ENCODE results near the gene TNFRSF17.

Gene TNFRSF17

DNA sequence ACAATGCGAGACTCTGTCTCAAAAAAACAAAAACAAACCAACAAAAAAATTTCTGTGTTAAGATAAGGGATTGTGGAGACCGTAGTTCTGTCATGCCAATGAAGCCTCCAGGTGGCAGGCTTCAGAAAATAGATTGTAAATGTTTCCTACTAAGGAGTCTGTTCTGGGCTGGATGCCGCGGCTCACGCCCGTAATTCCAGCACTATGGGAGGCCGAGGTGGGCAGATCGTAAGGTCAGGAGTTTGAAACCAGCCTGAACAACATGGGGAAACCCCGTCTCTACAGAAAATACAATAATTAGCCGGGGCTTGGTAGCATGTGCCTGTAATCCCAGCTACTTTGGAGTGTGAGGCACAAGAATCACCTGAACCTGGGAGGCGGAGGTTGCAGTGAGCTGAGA, 7.1 kb downstream of the TNFRSF17 start:
- DNase-seq: peak; percentile 3

DNA sequence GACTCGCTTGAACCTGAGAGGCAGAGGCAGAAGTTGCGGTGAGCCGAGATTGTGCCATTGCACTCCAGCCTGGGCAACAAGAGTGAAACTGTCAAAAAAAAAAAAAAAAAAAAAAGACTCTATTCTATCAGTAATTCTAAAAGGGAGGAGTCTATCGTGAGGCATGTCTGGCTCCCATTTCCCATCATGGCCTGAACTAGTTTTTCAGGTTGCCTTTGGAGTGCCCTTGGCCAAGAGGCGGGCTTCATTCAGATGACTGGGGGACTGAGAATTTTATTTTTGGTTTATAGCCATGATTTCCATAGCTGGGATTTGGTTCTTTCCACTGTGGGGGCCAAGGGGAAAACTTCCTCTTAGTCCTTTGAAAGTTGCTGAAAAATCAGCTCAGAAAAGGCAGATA, 8.1 kb downstream of the TNFRSF17 start:
- no peak for DNase-seq

DNA sequence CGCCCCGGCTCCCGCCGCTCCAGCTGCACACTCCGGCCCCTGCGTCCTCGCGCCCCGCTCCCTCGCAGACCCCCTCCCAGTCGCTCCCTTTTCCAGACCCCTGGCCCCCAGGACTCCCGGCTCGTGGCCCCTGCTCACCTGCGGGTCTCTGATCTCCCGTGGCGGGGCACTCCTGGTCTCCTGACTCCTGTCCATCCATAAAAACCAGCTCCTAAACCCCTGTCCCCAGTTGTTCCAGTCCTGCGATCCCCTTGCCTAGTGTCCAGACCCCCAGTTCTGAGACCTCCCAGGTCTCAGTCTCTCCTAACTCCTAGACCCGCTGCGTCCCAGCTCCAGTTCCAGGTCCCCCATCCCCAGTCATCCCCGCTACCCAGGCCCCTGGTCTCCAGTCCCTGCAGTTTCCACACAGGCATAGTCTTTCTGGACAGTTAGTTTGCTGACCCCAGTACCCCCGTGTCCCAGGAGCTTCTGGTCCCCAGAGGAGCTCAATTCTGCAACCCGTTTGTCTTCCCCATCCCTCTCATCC, 11.9 kb downstream of the TNFRSF17 start:
- no peak for DNase-seq

DNA sequence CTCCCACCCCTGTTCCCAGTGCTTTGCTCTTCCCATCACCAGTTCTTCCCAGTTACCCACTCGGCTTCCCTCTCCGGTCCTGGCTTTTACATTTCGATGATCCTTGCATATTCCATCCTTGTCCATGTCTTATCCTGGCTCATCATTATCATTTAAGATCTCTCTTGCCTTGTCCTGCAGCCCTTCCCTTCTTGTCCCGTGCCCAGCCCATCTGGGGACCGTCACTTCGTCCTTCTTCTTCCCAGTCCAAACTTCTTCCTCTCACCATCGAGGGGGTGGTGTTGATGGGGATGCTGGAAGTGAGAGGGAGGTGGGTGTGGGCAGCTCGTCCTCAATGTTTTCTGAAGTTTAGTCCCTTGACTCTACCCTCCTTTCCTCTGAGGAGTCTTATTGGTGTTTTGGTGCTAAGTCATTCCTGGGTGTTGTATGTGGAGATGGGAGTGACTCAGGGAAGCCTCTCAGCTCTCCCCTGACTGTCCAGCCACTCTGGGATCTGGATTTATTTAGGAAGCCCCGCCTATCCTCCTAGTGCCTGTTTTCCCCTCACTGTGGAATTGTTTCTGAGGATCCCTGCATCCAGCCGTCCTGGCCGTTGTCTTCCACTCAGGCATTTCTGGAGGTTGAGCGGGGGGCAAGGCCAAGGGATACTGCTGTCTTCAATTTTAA, 12.5 kb downstream of the TNFRSF17 start:
- peak; percentile 57 for DNase-seq

DNA sequence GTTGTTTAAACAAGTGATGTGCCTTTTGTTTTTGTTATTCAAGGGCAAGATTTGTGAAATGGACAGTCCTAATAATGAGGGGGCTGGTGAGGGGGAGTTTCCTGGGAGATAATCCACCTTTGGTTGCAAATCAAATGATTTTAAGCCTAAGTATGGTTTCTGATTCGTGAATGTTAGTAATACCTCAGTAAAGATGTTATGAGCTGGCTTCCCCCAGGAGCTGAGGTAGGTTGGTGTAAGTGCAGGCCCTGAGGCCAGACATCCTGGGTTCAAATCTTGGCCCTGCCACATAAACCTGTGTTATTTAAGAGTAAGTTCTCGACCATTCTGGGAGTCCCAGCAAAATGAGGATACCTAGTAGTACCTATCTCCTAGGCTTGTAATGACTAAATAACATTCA, 13.1 kb downstream of the TNFRSF17 start:
- no peak for DNase-seq

DNA sequence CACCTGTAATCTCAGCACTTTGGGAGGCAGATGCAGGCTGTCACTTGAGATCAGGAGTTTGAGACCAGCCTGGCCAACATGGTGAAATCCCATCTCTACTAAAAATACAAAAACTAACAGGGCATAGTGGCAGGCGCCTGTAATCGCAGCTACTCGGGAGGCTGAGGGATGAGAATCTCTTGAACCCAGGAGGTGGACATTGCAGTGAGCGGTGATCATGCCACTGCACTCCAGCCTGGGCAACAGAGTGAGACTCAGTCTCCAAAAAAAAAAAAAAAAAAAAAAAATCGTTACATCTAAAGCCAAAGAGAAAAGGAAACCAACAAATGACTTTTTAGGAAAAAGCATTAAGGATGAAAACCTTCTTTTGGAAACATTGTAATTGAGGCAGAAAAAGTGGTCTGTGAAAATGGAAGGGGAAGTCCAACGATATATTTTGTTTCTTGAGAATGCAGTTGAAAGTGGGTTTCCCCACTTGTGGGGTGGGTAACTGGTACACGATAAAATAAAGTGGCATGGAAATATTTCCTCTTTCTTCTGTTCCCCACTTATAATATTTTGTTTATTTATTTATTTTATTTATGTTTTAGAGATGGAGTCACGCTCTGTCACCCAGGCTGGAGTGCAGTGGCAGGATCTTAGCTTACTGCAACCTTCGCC, 14.1 kb downstream of the TNFRSF17 start:
- DNase-seq: no peak

DNA sequence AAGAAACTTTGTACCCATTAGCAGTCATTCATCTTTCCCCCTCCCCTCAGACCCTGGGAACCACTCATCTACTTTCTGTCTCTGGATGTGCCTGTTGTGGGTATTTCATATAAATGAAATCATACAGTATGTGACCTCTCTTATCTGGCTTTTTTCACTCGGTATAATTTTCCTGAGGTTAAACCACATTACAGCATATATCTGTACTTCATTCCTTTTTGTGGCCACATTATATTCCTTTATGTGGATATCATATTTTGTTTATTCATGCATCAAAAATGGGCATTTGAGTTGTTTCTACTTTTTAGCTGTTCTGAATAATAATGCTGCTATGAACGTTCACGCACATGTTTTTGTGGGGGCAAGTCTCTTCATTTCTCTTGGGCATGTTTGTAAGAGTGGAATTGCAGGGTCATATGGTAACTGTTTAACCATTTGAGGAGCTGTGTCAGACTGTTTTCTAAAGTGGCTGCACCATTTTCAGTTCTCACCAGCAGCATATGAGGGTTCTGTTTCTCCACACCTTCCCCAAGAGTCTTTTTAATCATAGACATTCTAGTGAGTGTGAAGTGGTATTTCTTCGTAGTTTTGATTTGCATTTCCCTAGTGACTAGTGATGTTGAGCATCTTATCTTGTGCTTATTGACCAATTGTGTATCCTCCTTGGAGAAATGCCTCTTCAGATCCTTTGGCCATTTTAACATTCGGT, 15.3 kb downstream of the TNFRSF17 start:
- no peak for DNase-seq

DNA sequence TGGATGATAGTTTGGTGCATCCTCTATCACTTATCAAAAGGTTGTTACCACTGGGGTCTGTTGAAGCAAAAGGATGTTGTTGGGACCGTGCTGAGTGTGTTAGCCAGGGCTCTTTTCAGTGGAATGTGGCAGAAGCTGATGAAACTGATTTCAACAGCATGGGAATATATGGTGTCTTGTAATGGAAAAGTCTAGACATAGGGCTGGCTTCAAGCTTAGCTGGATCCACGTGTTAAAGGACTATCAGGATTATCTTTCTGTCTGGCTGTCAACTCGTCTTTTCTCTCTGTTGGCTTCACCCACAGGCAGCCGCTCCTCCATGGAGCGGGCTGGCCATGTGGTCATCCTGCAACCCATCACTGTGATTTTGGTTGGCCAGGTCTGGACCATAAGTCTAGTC, 20.2 kb downstream of the TNFRSF17 start:
- no peak for DNase-seq

DNA sequence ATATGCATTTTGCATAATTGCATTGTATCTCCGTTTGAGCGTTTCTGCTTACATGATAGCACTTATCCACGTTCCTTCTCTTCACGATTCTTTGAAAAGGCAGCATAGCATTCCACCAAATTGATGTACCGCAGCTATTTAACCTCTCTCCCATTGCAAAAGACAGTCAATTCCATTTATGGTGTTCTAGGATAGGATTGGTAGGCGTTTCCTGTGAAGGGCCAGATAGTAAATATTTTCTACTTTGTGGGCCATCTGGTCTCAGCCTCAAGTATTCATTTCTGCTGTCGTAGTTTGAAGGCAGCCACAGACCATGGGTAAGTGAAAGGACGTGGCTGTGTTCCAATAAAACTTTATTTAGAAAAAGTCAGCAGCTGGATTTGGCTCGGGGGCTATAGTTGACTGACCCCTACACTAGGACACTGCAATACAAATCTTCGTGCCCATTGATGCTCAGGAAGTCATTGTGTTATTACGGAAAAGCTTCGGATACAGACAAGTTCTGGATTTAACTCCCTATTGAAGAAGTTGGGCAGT, 21.6 kb downstream of the TNFRSF17 start:
- DNase-seq: no peak

DNA sequence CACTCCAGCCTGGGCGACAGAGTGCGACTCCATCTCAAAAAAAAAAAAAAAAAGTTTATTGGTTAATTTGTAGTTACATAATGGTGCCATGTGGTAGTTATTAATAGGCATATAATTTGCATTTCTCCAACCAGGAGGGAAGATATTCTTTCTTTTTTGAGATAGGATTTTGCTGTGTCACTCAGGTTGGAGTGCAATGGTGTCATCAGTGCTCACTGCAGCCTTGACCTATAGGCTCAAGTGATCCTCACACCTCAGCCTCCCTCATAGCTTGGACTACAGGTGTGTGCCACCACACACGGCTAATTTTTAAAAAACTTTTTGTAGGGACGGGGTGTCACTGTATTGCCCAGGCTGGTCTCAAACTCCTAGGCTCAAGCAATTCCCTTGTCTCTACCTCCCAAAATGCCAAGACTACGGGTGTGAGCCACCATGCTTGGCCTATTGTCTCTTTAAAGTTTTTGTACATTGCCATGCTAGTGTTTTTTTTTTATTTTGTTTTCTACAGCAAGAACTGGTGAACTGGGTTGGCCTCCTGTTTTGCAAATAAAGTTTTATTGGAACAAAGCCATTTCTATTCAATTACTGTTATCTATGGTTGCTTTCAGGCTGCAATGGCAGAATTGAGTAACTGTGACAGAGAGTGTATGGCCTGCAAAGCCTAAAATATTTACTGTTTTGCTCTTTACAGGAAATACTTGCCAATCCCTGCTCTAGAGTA, 23.4 kb downstream of the TNFRSF17 start:
- no peak for DNase-seq

DNA sequence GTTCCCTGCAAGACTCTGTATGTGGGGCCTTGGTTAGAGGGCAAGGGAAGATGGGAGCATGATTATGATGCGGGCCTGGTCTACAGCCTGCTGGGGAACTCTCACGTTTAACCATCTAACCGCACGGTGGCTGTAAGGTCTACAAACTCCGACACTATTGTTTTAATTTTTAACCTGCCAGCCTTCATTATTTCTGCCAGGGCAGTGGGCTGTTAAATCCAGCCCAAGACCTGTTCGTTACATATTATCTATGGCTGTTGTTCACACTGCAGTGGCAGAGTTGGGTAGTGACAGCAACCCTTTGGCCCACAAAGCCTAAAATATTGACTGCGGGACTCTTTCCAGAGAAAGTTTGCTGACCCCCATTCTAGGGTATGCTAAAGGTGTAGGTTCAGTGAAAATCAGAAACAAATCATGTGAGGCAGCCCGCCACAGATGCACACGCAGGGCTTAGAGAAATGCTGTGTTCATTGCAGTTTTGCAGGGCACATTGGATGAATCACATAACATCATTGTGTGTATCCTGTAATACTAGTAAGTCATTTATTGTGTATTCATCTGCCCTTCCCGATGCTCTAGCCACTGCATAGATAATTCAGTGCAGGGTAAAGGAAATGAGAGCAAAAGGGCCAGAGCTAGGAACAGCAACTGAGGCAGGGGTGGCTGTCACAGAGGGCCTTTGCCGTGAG, 25.8 kb downstream of the TNFRSF17 start:
- no peak for DNase-seq

DNA sequence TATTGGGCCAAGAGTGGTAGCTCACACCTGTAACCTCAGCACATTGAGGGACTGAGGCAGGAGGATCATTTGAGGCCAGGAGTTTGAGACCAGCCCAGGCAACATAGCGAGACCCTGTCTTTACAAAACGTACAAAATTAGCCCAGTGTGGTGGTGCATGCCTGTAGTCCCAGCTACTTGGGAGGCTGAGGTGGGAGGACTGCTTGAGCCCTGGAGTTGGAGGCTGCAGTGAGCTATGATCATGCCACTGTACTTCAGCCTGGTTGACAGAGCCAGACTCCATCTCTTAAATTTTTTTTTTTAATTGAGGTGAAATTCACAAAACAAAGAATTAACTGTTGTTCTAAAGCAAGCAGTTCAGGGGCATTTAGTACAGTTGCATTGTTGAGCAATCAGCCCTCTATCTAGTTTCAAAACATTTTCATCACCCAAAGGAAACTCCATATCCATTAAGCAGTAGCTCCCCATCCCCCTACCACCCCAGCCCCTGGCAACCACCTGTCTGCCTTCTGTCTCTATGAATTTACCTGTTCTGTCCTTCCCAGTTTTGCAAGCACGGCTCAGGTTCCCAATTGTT, 27.1 kb downstream of the TNFRSF17 start:
- DNase-seq: no peak

DNA sequence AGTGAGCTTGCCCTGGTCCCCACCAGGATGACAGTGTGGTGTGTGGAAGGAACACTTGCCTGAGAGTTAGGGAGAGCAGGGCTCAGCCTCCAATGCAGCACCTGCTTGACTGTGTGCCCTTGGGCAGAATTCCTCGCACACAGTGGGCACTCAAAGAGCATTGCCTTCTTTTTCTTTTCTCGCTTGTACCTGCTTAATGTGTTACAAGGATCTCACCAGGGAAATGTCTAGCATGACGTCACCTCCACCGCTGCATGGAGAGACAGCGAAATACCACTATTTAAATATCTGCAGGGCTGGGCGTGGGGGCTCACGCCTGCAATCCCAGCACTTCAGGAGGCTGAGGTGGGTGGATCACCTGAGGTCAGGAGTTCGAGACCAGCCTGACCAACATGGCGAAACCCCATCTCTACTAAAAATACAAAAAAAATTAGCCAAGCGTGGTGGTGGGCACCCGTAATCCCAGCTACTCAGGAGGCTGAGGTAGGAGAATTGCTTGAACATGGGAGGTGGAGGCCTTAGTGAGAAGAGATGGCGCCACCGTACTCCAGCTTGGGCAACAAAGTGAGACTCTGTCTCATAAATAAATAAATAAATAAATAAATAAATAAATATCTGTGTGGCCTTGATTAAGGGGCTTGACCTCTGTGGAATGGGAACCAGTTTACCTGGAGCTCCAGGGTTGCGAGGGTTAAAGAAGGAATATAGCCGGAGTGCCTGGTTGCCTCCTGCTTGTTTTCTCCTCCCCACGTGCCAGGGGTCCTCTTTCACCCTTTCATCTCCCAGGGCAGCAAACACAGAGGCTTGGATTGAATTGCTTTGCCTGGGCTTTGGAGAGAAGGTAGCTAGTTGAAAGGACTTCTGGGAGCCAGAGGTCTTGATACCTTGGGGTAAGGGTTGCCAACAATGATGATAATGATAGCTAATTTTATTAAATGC, 27.8 kb downstream of the TNFRSF17 start:
- DNase-seq: no peak

DNA sequence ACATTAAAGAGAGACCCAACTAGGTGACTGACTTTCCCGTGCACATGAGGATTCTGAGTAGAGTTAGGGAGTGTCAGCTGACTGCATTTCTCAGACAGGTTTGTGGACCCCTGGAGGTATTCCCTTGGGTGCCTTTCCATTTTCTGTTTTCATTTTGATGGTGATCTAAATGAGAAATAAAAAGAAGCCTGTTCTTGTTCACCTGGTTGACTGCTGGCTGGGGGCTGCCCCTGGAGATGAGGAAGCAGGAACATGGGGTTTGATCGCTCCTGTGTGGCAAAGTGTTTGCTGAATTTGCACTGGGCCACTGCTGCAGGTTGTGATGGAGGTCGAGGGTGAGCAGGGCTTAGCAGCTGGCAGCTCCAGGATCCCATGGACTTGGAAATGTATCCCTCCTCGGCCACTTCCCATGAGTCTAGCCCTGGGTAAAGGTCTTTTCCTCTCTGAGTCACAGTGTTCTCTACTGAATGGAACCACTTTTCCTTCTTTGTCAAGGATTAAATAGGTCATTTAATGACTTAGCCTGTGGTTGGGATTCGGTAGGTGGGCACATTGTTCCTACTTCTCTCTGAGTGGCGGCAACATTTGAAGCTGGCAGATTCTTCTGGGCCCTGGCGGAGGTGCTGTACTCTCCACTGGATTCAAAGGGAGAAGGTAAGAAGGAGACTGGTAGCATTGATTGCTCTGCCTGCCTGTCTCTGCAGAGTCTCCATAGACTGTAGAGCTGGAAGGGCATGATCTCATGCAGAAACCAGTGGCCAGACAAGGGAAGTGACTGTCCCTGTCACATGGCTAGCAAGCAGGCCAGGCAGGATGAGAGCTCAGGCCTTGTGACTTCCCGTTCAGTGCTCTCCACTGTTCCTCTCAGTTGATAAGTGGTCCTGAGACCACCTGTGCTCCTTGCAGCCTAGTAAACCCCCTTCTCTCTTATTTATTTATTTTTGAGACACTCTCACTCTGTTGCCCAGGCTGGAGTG, 29.4 kb downstream of the TNFRSF17 start:
- DNase-seq: no peak

DNA sequence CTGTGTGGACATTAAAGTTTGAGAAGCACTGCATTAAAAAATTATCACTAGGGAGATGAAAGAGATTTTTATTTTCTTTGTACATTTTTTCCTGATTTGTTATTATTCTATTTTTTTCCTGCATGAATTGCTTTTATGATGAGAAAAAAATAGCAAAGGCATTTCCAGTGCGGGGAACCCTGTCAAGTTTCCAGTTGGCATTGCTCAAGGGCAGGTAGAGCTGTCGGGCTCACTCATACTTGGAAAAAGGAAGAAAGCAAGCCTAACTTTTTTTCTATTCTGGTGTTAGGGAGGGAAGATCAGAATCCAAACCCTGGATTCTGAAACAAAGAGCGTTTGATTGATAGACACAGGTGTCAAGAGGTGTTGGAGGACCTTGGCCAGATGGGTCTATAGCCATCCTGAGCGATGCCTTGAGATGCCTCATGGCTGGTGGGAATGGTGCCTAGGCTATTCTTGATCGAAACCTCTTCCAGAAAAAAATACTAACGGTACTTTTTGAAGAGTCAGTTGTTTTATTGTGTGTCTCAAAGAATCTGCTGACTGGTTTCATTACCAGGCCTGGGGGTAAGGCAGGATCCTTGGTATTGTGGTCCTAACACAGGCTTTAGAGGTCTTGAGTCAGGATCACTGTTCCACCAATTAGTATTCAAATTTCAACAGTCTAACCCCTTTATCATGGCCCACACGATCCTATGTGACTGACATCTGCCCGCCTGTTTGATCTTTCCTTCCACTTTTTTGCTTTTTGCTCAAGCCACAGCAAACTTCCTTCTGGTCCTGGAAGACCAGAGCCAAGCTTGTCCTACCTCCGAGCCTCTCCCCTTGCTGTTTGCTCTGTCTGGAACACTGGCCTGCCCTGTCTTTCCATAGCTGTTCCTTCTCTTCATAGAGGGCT, 31.7 kb downstream of the TNFRSF17 start:
- no peak for DNase-seq

DNA sequence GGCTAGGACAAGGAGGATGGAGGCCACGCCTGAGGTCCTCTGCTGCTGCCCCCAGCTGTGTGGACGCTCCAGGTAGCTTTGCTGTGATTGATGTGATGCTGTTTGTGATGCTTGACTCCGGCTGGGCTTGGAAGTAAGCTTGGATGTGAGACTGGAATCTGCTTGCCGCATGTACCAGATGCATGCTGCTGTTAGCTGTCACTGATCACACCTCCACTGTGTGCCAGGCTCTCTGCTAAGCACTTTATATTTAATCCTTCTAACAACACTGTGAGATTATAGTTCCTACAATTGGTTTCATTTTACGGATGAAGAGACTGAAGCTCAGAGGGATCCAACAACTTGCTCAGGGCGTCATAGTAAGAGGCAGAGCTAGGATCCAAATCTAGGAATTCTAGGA, 35.0 kb downstream of the TNFRSF17 start:
- no peak for DNase-seq

DNA sequence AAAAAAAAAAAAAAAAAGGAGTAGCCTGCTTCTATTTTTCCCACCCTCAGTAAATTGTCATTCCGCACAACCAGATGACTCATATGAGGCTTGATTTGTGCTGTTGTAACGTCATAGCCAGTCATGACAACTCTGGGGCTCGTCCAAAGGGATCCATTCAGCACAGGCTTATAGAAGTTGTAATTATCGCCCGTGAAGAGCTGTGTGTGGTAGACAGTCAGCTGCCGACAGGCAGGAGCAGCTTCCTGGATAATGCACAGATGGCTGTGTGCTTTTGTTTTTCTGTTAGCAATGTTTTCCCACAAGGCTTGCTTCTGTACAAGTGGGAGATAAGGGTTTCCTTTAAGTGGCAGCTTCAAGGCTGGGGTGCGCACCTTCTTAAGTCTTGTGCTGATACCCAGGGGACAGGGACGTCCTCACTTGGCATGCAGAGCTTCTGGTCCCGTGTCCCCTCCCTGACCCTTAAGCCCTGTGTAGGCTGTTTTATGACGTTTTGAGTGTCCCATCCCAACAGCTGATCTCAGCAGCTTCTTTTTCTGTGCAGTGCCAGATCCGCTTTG, 37.5 kb downstream of the TNFRSF17 start:
- DNase-seq: no peak

DNA sequence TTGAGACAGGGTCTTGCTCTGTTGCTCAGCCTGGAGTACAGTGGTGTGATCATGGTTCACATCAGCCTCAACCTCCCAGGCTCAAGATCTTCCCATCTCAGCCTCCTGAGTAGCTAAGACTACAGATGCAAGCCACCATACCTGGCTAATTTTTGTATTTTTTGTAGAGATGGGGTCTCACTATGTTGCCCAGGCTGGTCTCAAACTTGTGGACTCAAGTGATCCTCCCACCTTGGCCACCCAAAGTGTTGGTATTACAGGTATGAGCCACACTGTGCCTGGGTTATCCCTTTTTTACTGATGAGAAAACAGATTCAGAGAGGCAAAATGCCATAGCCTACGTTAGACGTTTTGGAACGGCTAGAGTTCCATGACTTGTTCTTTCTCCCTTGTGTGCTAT, 41.6 kb downstream of the TNFRSF17 start:
- no peak for DNase-seq

All from NCI-H226 (cell line).